A673 (cell line): ENCODE data around the gene RAP1B. TPM values are rescaled to one million over a fixed set of nuclear protein-coding genes. Genes with fewer than 3 reads are reported as not detected.
A peak's percentile ranks its signal among the peaks of the same experiment; 100 is the strongest.

ENCODE experiments used
- BruUV-seq: library from RNA; stranded (reverse); fragments of 400-500 nt; replicated peaks from 2 replicates; lab custom pipeline; 2021; lab: Mats Ljungman, UMichigan
- CTCF ChIA-PET: fragments of 300-600 bp; sonication (Branson Sonifier 250); formaldehyde crosslinking; loops from one replicate; lab custom pipeline; 2022; ENCODE audit warnings: antibody characterized with exemption; lab: Charles Lee
- POLR2A ChIA-PET: fragments of 300-600 bp; sonication (Branson Sonifier 250); formaldehyde crosslinking; loops from one replicate; lab custom pipeline; 2022; ENCODE audit warnings: antibody characterized with exemption; ENCODE audit not compliant: low non-redundant PET; lab: Charles Lee
- DNase-seq: peaks from one replicate; pipeline ENCODE4 v3.0.0-alpha.2; 2015; ENCODE audit warnings: low spot score
- H3K27ac ChIP-seq: fragments of 200-600 bp; sonication (generic); 2 replicates; pipeline ENCODE4 v1.5.1; 2016; ENCODE audit warnings: mixed run types, low read depth, mild to moderate bottlenecking, mixed read lengths, antibody characterized with exemption, low read length; ENCODE audit not compliant: poor library complexity, severe bottlenecking
- H3K27me3 ChIP-seq: fragments of 200-600 bp; sonication (generic); replicated peaks from 2 replicates; pipeline ENCODE4 v1.6.1; 2017; ENCODE audit warnings: mixed run types, low read depth, mild to moderate bottlenecking, mixed read lengths, antibody characterized with exemption, low read length; ENCODE audit not compliant: insufficient read depth, poor library complexity
- H3K36me3 ChIP-seq: fragments of 200-600 bp; sonication (generic); 2 replicates; pipeline ENCODE4 v1.6.1; 2016; ENCODE audit warnings: mixed run types, mild to moderate bottlenecking, mixed read lengths, antibody characterized with exemption, low read length; ENCODE audit not compliant: insufficient read depth, poor library complexity, severe bottlenecking
- H3K4me1 ChIP-seq: fragments of 200-600 bp; sonication (generic); 2 replicates; pipeline ENCODE4 v1.6.1; 2017; ENCODE audit warnings: mixed run types, mild to moderate bottlenecking, mixed read lengths, antibody characterized with exemption, low read length; ENCODE audit not compliant: insufficient read depth, poor library complexity, severe bottlenecking
- H3K4me3 ChIP-seq: fragments of 200-600 bp; sonication (generic); 2 replicates; pipeline ENCODE4 v1.5.1; 2016; ENCODE audit warnings: low read depth, mixed run types, mild to moderate bottlenecking, mixed read lengths, low read length; ENCODE audit not compliant: poor library complexity, severe bottlenecking
- H3K9me3 ChIP-seq: fragments of 200-600 bp; sonication (generic); 2 replicates; pipeline ENCODE4 v1.6.1; 2016; ENCODE audit warnings: mixed run types, low read depth, mild to moderate bottlenecking, mixed read lengths, antibody characterized with exemption, low read length; ENCODE audit not compliant: poor library complexity, severe bottlenecking
- CTCF ChIP-seq: fragments of 300-800, 200-600 bp; sonication (generic); conservative IDR thresholded peaks from 2 replicates; pipeline ENCODE4 v1.5.1; 2017; ENCODE audit warnings: low read depth, mild to moderate bottlenecking, antibody characterized with exemption, low read length, moderate library complexity, mixed read lengths
- EZH2 ChIP-seq: fragments of 200-600 bp; sonication (generic); IDR thresholded peaks from 2 replicates; pipeline ENCODE4 v1.6.1; 2017; ENCODE audit warnings: borderline replicate concordance, low read depth, mild to moderate bottlenecking, mixed read lengths, antibody characterized with exemption, low read length; ENCODE audit not compliant: poor library complexity, severe bottlenecking
- intact Hi-C: fragments of 100-400 bp; cut with micrococcal nuclease; formaldehyde crosslinking; loops from one replicate; pipeline ENCODE4 v1.10.0; 2022; ENCODE audit not compliant: unreplicated experiment
- total RNA-seq: library from RNA; stranded (reverse); gene quantifications from 2 replicates; pipeline ENCODE4 v1.2.3, GENCODE V29; 2021

Gene RAP1B
- total RNA-seq, 1 experiment from 2014 or later: 148 TPM

GRCh38 chr12:68602720-68603119 is 8.0 kb upstream of the RAP1B start:
- ChIA-PET POLR2A (no interaction called here), CTCF (no interaction called here)
- DNase-seq: no peak
- H3K27ac ChIP-seq: no peak overlapping the region
- no peaks in the 10 kb centered on the region for H3K36me3 ChIP-seq
- H3K27me3 ChIP-seq: no peaks in the 10 kb centered on the region
- H3K4me1 ChIP-seq: no peaks in the 10 kb centered on the region
- TF ChIP-seq EZH2: no peak
- TF ChIP-seq CTCF: no peak
- intact Hi-C loops: no loop called here
- no peak overlapping the region for H3K4me3 ChIP-seq
- no TSS peak for BruUV-seq
- H3K9me3 ChIP-seq: no peaks in the 10 kb centered on the region

- POLR2A ChIA-PET: no interaction called here
- CTCF ChIA-PET: no interaction called here
- intact Hi-C loops: no loop called here
- Histone ChIP-seq H3K4me3 (no peak overlapping the region), H3K27ac (no peak overlapping the region), H3K27me3 (no peaks in the 10 kb centered on the region), H3K36me3 (no peaks in the 10 kb centered on the region), H3K9me3 (no peaks in the 10 kb centered on the region), H3K4me1 (peaks cover 13% of the 10 kb centered on the region)
- DNase-seq: no peak
- TF ChIP-seq CTCF (no peak), EZH2 (no peak)
- no TSS peak for BruUV-seq
Observed at GRCh38 chr12:68608191-68608590, 2.5 kb upstream of the RAP1B start.

GRCh38 chr12:68609998-68610369 is 715 bp upstream of the RAP1B start:
- Histone ChIP-seq H3K36me3 (no peaks in the 10 kb centered on the region), H3K9me3 (no peaks in the 10 kb centered on the region), H3K4me3 (peak overlapping the region; percentile 91), H3K4me1 (peaks cover 23% of the 10 kb centered on the region), H3K27me3 (no peaks in the 10 kb centered on the region), H3K27ac (peak overlapping the region; percentile 94)
- BruUV-seq: TSS peak; percentile 98
- CTCF ChIA-PET: no interaction called here
- peak; percentile 37 for DNase-seq
- intact Hi-C loops: loop anchor here (5.0 kb wide), 3 partner anchors 67 to 253 kb away; no protein-coding TSS in a partner anchor
- TF ChIP-seq EZH2: no peak
- no peak for TF ChIP-seq CTCF
- POLR2A ChIA-PET: interaction anchor here (0.6 kb wide), 1 partner anchor 176 kb away, joined by 4 read pairs; no protein-coding TSS in a partner anchor
